ENCODE data around the gene MEMO1.
"Not testable (repeated sequence)": the region's sequence is repeated elsewhere in the genome, so short reads cannot be mapped to it uniquely, and the experiment has no call there.

Gene MEMO1

GRCh38 chr2:32010670-32011484 lies at the start of gene MEMO1:
TSS of gene MEMO1 (minus strand) at chr2:32011008. CDS start at chr2:32010247, 761 bp downstream.
- DNase-seq, result peak; percentile 95

GRCh38 chr2:32060266-32060665 lies 49.5 kb upstream of the MEMO1 start:
- no peak for DNase-seq

GRCh38 chr2:32058130-32058529 lies 47.3 kb upstream of the MEMO1 start:
- peak; percentile 17 for DNase-seq

GRCh38 chr2:32054583-32054982 lies 43.8 kb upstream of the MEMO1 start:
- DNase-seq, result not testable (repeated sequence)

GRCh38 chr2:32051836-32052439 lies 41.1 kb upstream of the MEMO1 start:
- no peak for DNase-seq

- no peak for DNase-seq
These were observed 32.8 kb upstream of the MEMO1 start for GRCh38 chr2:32043561-32043960.

GRCh38 chr2:32039447-32040219 lies 28.8 kb upstream of the MEMO1 start, which contains the start of gene DPY30:
TSS of gene DPY30 (minus strand) at chr2:32039805. CDS start at chr2:32039456, 349 bp downstream.
- DNase-seq, result peak; percentile 90

- DNase-seq, result peak; percentile 21
These were observed 23.5 kb upstream of the MEMO1 start for GRCh38 chr2:32034198-32034887.

- not testable (repeated sequence) for DNase-seq
These were observed 8.1 kb upstream of the MEMO1 start for GRCh38 chr2:32018789-32019482.

GRCh38 chr2:32012872-32013271 lies 2.1 kb upstream of the MEMO1 start:
- DNase-seq, result no peak

- no peak for DNase-seq
These were observed 715 bp upstream of the MEMO1 start for GRCh38 chr2:32011485-32011960.

GRCh38 chr2:32010280-32010669 lies 533 bp downstream of the MEMO1 start:
- peak; percentile 68 for DNase-seq

- DNase-seq, result peak; percentile 20
These were observed 1.1 kb downstream of the MEMO1 start for GRCh38 chr2:32009516-32010256.

GRCh38 chr2:32008805-32009515 lies 1.8 kb downstream of the MEMO1 start:
- peak; percentile 40 for DNase-seq

- DNase-seq, result no peak
These were observed 3.8 kb downstream of the MEMO1 start for GRCh38 chr2:32007121-32007391.

GRCh38 chr2:32005371-32005976 lies 5.3 kb downstream of the MEMO1 start:
- no peak for DNase-seq

- DNase-seq, result no peak
These were observed 7.0 kb downstream of the MEMO1 start for GRCh38 chr2:32003791-32004190.

GRCh38 chr2:32002406-32002805 lies 8.4 kb downstream of the MEMO1 start:
- no peak for DNase-seq

- DNase-seq, result no peak
These were observed 11.4 kb downstream of the MEMO1 start for GRCh38 chr2:31999438-31999837.

GRCh38 chr2:31998731-31999383 lies 12.0 kb downstream of the MEMO1 start:
- no peak for DNase-seq

All from fibroblast of skin of right biceps (primary cell).